GM19238 (cell line): ENCODE measurements around the gene TRIM47.

Experiments
- DNase-seq: peaks from one replicate; pipeline ENCODE4 v3.0.0; 2011; ENCODE audit warnings: low spot score; ENCODE audit not compliant: insufficient read length

Gene TRIM47

DNA sequence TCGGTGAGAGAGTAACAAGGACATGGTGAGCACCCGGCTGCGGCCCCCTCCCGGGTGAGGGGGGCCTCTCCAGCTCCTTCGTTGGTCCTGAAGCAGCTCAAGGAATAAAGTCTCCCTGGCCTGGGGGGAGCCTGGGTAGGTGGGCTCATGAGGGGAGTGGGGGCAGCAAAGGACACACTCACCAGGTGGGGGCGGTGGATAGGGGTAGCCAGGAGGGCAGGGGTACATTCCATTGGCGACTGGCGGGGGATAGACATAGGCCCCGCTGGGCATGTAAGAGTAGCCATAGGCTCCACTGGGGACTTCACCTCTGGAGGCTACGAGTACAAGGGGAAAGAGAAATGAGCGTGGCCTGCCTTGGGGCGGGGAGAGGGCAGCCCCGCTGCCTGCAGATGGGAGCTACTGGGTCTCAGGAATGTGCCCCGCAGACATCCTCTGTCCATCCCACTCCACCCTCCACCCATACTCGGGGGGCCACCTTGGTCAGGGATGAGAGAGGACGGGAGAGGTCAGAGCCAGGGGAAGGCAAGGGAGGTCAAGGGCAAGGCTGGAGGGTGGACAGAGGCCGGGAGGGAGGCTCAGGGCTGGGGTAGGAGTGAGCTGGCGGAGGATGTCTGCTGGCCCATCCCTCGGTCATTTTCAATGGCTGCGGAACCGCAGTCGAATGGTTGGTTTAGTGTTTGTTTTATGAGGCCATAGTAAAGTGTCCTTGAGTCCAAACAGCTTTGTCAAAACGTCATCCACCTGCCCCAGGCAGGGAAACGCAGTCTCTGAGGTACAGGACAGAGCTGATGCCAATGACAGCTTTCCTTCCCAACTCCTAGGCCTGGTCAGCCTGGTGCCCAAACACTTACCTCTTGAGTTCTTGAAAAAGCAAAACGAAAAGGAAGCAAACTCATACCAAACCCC, 30.5 kb downstream of the TRIM47 start:
- no peak for DNase-seq

DNA sequence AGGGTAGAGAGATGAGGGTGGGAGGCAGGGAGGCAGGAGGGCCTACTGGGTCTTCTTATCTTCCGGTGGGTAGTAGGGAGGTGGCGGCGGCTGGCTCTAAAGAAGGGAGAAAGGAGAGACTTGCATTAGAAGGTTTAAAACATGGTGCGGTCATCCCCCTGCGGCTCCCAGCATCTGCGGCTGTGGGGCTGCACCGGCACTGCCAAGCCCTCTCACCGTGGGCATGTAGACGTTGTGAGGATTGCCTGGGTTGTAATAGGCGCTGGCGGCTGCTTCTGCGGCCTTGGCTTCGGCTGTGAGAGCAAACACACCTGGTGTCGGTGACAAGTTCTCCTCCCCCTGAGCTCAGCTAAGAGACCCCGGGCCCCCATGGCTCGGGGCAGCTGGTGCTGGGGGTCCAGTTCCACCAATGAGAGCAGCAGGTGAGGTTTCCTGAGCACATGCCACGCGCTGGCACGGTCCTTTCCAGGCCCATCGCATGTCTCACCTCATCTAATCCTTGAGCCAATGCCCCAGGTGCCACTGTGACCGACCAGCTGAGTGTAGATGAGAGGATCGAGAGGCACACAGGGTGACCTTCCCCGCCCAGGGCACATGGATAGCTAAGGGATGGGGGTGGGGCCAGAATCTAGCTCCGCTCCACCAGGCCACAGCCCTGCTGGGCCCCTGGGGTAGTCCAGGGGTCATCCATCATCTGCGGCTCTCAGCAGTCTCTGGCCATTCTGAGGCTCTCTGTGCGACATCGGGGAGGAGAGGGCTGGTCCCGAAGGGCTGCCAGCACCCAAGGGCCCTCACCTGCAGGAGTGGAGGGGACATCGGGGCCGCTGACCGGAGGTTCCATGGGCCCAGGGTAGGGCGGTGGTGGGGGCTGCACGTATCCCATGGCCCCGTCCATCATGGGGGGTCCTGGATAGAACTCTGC, 31.4 kb downstream of the TRIM47 start:
- DNase-seq, result no peak

DNA sequence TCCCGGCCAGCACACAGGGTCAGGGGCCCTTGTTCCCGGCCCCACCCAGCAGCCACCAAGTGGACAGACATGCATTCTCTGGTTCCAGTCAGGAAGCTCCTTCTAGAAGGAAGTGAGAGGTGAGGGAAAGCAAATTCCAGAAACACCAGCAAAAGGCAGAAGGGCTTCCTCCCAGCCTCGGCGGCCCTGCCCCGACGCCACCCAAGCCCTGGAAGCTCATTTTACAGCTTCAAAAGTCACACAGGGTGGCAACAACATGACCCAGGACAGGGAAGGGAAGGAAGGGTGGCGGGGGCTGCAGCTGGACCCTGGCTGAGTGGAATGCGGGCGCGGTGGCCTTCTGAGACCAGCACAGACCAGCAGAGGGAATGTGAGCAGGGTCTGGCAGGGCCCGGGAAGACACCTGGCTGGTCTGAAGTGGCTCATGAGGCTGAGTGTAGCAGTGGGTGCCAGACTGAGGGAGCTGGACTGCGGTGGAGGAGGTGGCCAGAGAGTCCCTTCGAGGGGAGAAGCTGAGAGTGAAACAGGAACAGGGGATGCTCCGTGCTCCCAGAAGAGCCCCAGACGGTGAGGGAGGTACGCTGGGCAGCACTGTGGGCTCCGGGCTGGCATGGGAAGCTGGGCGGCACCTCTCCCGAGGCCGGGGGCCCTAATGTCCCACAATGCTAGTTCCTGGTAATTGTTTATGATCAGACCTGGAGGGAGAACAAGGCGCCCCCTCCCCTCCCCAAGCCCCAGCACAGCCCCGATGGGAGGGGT, 32.3 kb downstream of the TRIM47 start:
- DNase-seq, result no peak

DNA sequence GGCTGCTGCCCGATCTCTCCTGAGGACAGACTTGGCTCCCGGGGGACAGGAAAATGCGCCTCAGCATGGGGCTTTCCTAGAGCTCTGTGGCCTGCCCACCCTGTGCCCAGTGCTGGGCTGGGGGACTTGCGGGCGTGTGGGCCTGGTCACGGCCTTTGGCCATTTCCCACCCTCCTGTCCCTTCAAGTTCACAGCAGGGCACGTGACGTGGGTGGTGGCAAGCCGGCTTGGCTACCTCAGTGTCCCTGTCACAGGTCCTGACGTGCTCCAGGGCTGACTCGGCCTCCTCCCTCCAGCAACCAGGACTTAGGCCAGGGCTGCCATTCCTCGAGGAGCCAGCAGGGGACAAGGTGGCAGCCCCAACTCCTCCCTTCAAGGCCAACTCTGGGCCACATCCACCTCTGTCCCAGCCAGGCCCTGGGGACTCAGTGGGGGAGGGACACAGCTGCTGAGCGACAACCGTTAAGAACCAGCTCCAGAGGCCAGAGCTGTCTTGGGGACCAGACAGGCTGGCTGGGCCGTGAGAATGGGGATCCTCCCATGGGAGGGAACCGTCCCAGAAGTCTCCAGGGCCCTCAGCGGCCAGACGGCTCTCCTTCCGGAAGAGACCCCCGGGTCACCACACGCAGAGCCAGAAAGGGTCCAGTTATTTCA, 33.2 kb downstream of the TRIM47 start:
- DNase-seq, result peak; percentile 94

DNA sequence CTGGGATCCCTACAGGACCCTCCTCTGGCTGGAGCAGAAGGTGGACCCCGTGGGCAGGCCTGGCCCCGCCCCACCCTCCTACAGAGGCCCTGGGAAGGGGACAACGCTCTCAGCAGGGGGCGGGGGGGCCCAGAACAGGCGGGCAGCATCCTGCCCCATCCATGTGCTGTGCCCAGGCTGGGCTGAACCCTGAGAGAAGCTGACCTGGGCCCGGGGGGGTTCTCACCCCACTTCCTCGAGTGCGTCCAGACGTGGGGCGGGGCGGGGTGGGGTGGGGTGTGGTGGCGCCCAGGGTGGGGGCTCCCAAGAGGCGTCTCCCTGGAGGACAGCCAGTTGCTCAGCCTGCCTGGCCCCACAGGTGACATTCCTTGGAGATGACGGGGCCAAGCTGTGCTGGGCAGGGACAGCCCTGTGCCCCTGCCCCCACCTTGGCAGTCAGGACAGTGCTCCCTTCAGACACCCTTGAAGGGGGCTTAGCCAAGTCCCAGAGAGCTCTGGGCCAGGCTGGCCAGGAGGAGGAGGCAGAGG, 33.8 kb downstream of the TRIM47 start:
- DNase-seq, result no peak

DNA sequence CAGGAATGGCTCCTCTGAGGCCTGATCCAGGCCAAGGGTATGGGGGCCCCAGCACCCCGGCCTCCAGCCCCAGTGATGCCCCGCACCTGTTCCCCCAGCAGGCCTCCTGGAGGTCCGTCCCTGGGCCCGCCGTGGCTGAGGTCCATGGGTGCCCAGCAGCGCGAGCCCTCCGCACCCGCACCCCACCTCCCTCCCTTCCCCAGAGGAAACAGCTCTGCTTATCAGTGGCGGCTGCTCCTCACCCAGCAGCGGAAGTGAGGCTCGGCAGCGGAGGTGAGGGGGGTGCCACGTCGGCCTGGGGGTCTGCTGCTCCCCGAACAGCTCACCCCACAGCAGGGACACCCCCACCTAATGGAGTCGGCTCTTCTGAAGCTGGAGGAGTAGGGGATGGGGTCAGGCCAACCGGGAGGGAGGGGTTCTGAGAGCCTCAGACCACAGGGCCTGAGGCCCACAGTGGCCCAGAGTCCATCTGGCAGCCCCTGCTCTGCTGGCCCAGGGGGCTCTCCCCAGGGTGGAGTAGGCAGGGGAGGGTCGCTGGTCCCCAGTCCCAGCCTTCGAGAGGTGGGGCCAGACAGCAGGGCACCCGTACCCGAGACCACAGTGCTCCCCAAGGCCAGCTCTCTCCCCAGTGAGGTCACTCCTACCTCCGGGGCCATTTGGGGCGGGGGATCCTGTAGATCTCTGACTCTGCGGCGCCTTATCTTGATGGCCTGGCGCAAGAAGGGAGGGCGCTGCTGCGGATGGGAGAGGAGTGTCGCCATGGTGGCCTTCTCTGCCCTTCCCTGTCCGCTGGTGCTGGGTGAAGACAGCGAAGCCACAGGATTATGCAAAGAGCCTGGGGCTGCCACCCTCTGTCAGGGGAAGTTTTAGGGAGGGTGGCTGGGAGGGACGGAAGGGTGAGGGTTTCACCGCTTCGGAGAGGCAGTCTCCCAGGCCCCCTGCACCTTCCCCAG, 34.5 kb downstream of the TRIM47 start, which contains the start of gene UNC13D:
UNC13D (minus strand) TSS at position 828 of the 953 bp plus-strand sequence; CDS start at position 761, 67 bp downstream.
- peak; percentile 76 for DNase-seq

DNA sequence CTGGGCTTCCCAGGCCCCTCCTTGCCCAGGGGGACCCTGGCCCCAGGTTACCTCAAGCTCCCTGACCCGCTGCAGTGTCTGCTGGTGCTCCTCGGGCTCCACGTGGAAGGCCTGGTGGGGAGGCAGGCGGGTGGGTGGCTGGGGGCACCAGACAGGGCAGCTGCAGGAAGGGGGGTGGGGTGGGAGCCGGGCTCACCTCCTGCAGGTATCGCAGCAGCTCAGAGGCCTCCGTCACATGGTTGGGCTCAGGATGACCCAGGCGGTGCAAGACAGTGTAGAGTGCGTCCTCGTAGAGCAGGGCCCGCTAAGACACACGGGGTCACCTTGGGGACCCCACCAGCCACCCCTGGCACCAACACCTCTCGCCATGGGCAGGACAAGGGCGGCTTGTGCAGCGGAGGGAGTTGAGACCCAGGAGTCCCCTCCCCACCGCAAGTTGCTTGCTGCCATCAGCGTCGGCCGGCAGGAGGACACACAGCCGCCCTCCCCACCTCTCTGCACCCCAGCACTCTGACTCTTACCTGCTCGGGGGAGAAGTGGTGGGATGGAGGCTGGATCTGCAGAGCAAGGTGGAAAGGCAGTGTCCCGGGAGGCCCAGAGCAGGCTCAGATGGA, 35.3 kb downstream of the TRIM47 start:
- no peak for DNase-seq

DNA sequence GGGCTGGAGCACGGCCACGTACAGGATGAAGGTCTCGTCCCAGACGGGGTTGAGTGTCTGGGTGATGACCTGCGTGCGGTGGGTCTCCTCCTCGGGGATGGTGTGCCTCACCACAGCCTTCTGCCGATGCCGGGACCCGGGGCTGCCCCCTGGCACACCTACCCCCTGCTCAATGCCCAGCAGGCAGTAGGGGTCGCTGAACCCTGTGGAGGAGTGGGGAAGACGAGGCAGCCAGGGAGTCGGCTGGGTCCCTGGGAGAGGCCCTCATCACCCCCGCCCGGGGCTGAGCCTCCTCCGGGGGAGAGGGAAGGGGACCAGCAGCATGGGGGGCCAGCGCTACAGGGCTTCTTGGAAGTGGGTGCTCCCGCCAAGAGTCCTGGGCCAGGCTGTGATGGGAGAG, 36.0 kb downstream of the TRIM47 start:
- DNase-seq, result no peak

DNA sequence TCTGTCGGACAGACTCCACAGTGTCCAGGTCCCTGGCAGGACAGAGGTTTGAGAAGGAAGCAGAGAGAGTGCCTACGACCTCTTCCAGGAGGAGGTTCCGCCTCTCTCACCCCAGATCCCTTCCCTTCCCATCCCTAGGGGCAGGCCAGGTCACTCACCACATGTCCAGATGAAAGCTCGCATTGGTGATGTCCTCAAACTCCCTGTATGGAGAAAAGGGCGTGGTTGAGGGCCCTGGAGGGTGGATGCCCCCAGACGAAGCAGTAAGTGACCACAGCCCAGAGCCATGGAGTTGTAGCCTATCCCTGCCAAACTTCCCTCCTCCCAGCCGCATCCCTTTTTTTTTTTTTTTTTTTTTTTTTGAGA, 37.6 kb downstream of the TRIM47 start:
- no peak for DNase-seq

DNA sequence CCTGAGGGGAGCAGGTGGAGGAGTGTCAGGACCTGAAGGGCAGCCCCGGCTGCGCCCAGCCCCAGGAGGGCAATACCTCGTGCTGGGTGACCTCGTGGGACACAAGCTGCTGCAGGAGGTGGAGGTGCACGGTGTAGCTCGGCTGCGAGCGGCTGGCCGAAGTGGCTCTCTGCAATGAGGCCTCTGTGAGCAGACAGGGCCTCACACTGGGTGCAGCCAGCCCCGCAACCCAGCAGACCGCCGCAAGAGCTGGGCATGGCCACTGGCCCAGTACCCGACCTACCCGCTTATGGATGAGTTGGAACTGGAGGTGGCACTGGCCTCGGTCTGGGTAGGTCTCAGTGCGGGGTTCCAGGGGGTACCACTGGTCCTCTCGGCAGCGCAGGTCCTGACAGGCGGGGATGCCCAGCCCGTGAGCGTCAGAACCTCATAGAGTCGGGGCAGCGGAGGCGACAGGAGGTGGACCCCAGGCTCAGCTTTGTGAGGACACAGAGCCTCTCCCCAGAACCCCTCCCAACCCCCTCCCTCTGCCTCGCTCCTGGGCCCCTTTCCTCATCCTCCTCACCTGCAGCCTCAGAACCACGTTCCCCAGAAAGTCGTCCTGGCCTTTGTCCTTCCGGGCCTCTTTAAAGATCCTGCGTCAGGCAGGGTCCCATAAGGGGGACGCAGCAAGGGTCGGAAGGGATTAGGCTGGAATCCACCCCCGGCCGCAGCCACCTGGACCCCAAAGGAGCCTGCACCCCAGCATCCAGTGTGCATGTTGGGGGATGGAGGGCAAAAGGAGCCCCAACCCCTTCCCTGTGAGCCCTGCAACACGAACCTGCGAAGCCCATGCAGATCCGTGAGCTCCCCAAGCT, 38.2 kb downstream of the TRIM47 start:
- DNase-seq, result no peak

DNA sequence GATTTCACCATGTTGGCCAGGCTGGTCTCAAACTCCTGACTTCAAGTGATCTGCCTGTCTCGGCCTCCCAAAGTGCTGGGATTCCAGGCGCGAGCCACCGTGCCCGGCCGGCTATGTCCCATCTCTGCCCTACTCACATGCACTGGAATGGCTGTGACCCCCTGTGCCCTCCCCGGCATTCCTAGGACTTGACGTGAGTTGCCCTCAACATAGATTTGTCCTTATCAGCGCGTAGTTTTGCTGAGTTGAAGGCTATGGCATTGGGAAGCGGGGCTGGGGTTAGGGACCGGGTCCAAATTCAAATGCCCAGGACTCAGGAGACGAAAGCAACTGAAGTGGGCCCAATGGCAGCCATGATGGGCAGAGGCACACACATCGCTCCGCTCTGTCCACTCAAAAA, 40.0 kb downstream of the TRIM47 start:
- no peak for DNase-seq

DNA sequence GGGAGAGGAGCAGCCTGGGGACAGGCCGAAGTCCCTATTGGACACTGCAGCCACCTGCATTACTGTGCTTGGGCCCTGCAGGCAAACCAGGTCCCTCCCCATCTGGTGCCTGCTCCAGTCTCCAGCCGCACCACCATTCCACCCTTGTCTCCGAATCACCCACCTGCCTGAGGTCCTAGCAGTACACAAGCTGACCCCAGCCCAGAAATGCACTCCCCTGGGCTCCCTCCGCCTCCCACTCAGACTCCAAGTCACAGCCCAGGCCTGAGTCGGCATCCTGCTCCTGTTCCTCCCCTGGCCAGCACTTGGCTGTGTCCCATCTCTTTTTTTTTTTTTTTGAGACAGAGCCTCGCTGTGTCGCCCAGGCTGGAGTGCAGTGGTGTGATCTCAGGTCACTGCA, 40.5 kb downstream of the TRIM47 start:
- no peak for DNase-seq

DNA sequence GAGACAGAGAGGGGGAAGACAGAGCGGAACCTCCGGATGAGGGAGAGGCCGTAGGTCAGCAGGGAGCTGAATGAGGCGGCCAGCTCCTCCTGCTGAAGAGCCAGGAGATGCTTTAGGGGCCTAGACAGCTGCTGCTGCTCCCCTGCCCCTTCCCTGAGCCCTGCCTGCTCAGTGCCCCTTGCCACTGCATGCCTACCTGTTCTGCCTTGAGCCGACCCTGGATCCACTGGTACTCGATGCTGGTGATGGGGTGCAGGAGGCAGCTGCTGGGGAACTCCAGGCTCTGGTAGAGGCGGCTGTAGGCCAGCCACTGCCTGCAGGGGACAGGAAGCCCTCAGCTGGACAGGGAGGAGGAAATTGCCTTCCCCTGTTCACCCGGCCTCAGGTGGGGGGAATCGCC, 41.8 kb downstream of the TRIM47 start:
- no peak for DNase-seq

DNA sequence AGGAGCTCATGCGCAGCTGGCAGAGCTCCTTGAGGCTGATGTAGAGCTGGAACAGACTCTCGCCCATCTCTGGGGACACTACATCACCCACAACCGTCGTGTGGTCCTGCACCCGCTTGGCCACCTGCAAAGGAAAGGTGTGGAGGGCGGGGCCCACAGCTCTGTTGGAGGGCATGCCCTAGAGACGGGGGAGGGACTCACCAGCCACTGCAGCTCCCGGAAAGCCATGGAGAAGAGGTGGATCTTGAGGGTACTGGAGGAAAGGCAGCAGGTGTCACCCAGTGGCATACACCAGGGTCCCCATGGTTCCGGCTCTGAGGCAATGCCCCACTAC, 42.8 kb downstream of the TRIM47 start:
- DNase-seq, result no peak

DNA sequence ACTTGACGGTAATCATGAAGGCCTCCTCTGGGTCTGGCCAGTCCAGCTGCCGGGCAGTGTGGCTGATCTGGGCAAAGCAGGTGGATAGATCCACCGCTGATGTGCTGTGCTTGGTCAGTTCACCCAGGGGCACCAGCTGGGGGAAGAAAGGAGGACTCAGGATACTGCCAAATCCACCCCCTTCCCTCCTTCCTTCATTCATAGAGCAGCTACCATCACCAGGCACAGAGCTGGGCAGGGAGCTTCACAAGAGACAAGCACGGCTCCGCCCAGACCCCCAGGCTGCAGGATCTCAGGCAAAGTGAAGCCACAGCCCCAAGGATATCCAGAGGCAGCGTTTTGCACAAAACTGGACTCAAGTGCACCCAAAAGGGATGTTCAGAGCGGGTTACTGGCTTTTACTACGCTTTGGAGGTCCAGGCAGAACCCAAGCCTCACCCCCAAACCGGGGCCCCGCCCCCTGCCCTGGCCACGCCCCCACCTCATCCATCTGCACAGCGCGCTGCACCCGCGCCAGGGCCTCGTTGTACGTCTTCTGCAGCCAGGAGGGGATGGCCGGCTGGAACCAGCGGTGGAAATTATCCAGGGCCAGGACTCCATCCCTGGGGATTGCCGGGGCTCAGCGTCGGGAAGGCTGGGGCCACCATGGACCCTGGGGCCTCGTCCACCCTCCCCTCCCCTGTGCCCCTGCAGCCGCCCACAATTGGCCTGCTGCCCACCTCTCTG, 43.3 kb downstream of the TRIM47 start:
- DNase-seq, result no peak

DNA sequence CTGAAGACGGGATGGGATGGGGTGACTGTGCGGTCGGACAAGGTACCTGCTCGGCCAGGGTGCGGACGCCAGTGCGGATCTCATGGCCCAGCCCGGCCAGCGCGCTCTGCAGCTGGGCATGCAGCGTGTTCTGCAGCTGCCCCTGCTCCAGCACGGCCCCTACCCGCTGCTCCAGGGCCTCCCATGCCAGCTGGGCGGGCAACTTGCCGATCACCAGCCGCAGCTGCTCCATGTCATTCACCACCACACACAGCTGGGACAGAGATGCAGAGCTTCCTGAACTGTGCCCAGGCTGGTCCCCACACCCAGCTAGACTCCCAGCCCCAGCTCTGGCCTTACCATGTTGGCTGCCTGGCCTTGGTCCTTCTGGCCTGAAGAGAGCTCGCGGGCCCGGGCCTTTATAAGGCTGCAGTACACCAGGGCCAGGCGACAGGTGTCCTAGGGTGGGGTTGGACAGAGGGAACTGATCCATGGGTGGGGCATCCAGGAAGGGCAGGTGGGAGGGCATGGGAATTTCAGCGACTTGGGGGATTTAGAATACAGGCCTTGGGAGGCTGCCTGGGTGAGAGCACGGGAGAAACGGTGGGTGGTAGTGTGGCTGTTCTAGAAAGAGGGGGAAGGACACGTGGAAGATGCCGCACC, 44.0 kb downstream of the TRIM47 start:
- DNase-seq, result no peak
